HepG2 (cell line): ENCODE results near the gene ATG4B. TPM values are rescaled to one million over a fixed set of nuclear protein-coding genes. Genes with fewer than 3 reads are reported as not detected.

Experiments
- ATF2 ChIP-seq: sonication (generic); formaldehyde crosslinking; IDR thresholded peaks from 2 replicates; pipeline ENCODE4 v1.4.0; 2020; ENCODE audit warnings: missing genetic modification reagents
- ATF7-NPFF ChIP-seq: sonication (generic); formaldehyde crosslinking; IDR thresholded peaks from 2 replicates; pipeline ENCODE4 v1.8.1; 2023; ENCODE audit warnings: mild to moderate bottlenecking, low read depth, missing genetic modification reagents, moderate library complexity
- BHLHE40 ChIP-seq: IDR thresholded peaks from 2 replicates; pipeline ENCODE4 v1.6.1; 2011; ENCODE audit warnings: low read length, improper control_type of control experiment
- BRCA1 ChIP-seq: sonication (generic); formaldehyde crosslinking; IDR thresholded peaks from 2 replicates; pipeline ENCODE4 v1.4.0; 2020; ENCODE audit warnings: missing genetic modification reagents
- DBP ChIP-seq: sonication (generic); formaldehyde crosslinking; IDR thresholded peaks from 2 replicates; pipeline ENCODE4 v1.4.0; 2020; ENCODE audit warnings: missing genetic modification reagents; ENCODE audit errors: not compliant biosample characterization
- EEA1 ChIP-seq: sonication (generic); formaldehyde crosslinking; IDR thresholded peaks from 2 replicates; pipeline ENCODE4 v1.5.1; 2020; ENCODE audit warnings: mild to moderate bottlenecking, missing genetic modification reagents, borderline replicate concordance
- NCOR1 ChIP-seq: fragments of 200-600 bp; sonication (generic); IDR thresholded peaks from 2 replicates; pipeline ENCODE4 v1.7.0; 2017; ENCODE audit warnings: antibody characterized with exemption, low read length, borderline replicate concordance
- NKX3-1 ChIP-seq: sonication (generic); formaldehyde crosslinking; IDR thresholded peaks from 2 replicates; pipeline ENCODE4 v1.5.0; 2020; ENCODE audit warnings: missing genetic modification reagents
- NR1H2 ChIP-seq: sonication (generic); formaldehyde crosslinking; IDR thresholded peaks from 2 replicates; pipeline ENCODE4 v1.8.1; 2022; ENCODE audit warnings: low read depth, missing genetic modification reagents, borderline replicate concordance
- PAF1 ChIP-seq: IDR thresholded peaks from 2 replicates; pipeline ENCODE4 v1.6.1; 2016; ENCODE audit warnings: missing genetic modification reagents, missing compliant biosample characterization
- POLR2AphosphoS5 ChIP-seq: IDR thresholded peaks from 2 replicates; pipeline ENCODE4 v1.6.1; 2012; ENCODE audit warnings: low read depth, low read length
- RBAK ChIP-seq: sonication (generic); formaldehyde crosslinking; IDR thresholded peaks from 2 replicates; pipeline ENCODE4 v1.5.1; 2020; ENCODE audit warnings: mild to moderate bottlenecking, missing genetic modification reagents
- ZMYM2 ChIP-seq: sonication (generic); formaldehyde crosslinking; IDR thresholded peaks from 2 replicates; pipeline ENCODE4 v1.8.0; 2022; ENCODE audit warnings: mild to moderate bottlenecking, missing genetic modification reagents
- ZNF256 ChIP-seq: sonication (generic); formaldehyde crosslinking; conservative IDR thresholded peaks from 2 replicates; pipeline ENCODE4 v1.4.0; 2020; ENCODE audit warnings: missing genetic modification reagents
- ZNF281 ChIP-seq: sonication (generic); formaldehyde crosslinking; IDR thresholded peaks from 2 replicates; pipeline ENCODE4 v1.4.0; 2020; ENCODE audit warnings: missing genetic modification reagents, borderline replicate concordance
- ZNF430 ChIP-seq: sonication (generic); formaldehyde crosslinking; IDR thresholded peaks from 2 replicates; pipeline ENCODE4 v1.9.0; 2021; ENCODE audit warnings: mild to moderate bottlenecking, missing genetic modification reagents
- ZNF597 ChIP-seq: sonication (generic); formaldehyde crosslinking; IDR thresholded peaks from 2 replicates; pipeline ENCODE4 v1.5.0; 2020; ENCODE audit warnings: missing genetic modification reagents
- polyA plus RNA-seq, 8 experiments: library from polyadenylated mRNA; depleted of rRNA in 3 of 8; stranded (reverse) in 7 of 8; unstranded in 1 of 8; fragments of >200 nt; fragmentation: Illumina TruSeq in 4 of 8; extraction: Trizol in 4 of 8; gene quantifications; 2 replicates each; pipeline versions ENCODE4 v1.2.1 to v1.2.3, GENCODE V29; 2011 to 2016; ENCODE audit warnings: low read depth in 4 of 8, missing spikeins in 1 of 8, mixed read lengths in 1 of 8; ENCODE audit not compliant: insufficient read depth in 1 of 8
- total RNA-seq, 5 experiments: library from RNA; depleted of rRNA; stranded (reverse); fragments of >200 nt; fragmentation: Illumina TruSeq; extraction: Trizol; gene quantifications; 2 replicates each; pipeline ENCODE4 v1.2.3, GENCODE V29; 2016; ENCODE audit warnings: low read depth in 1 of 5
- TF ChIP-seq, protein P1 (sequence below): sonication (generic); formaldehyde crosslinking; conservative IDR thresholded peaks from 2 replicates; pipeline ENCODE4 v1.4.0; 2020; ENCODE audit warnings: missing genetic modification reagents
- TF ChIP-seq, protein P2 (sequence below): sonication (generic); formaldehyde crosslinking; IDR thresholded peaks from 2 replicates; pipeline ENCODE4 v1.9.0; 2021; ENCODE audit warnings: missing genetic modification reagents, borderline replicate concordance

ATG4B gene
- total and polyA plus RNA-seq, 2 of the 13 experiments (the other 11 are each of a cell fraction or from before 2014, with no cell fraction given): 95.5 to 239 TPM

DNA sequence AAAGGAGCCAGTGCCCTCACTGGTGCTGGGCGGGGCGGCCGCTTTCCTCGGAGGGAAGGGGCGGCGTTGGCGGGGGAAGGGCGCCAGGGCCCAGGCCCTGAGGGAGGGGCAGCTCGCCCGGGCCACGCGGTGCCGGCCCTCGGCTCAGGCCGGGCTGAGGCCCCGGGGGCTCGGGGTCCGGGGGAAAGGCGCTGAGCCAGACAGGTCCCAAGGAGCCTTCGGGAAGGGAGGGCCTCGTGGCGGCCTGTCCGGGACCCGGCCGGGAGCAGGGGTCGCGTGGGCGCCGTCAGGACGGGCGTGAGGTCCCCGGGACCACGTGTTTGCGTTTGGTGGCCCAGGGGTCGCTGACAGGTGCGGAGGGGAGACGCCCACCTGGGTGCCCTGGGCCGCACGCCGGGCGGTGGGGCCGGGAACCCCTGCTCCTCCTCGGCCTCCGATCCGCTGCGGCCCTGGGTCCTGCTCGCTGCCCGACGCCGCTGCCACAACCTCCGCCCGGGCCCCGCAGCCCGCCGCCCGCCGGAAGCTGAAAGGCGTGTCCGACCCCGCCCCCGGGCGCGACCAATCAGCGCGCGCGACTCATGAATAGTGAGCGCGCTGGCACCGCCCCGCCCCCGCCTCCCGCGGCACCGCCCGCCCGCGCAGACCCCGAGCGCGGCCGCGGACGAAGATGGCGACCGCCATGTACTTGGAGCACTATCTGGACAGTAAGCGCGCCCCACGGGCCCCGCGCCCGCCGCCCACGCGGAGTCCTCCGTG, 64.1 kb downstream of the ATG4B start, which contains the start of gene ING5 (continued):
- no peak for TF ChIP-seq BHLHE40
- peak; percentile 34 for TF ChIP-seq ATF2 (CRISPR knock-in tag)
- no peak for TF ChIP-seq PAF1 (CRISPR knock-in tag)
- peak; percentile 63; the same call in 1 of the 2 replicates for TF ChIP-seq EEA1 (CRISPR knock-in tag)
- peak; percentile 97 for TF ChIP-seq ATF7-NPFF (CRISPR knock-in tag)
- TF ChIP-seq NKX3-1 (CRISPR knock-in tag): no peak; the same call in 1 of the 2 replicates
- peak; percentile 80 for TF ChIP-seq POLR2AphosphoS5
- no peak for TF ChIP-seq ZMYM2 (CRISPR knock-in tag)
- TF ChIP-seq ZNF281 (CRISPR knock-in tag): peak; percentile 94
- TF ChIP-seq, protein P1, sequence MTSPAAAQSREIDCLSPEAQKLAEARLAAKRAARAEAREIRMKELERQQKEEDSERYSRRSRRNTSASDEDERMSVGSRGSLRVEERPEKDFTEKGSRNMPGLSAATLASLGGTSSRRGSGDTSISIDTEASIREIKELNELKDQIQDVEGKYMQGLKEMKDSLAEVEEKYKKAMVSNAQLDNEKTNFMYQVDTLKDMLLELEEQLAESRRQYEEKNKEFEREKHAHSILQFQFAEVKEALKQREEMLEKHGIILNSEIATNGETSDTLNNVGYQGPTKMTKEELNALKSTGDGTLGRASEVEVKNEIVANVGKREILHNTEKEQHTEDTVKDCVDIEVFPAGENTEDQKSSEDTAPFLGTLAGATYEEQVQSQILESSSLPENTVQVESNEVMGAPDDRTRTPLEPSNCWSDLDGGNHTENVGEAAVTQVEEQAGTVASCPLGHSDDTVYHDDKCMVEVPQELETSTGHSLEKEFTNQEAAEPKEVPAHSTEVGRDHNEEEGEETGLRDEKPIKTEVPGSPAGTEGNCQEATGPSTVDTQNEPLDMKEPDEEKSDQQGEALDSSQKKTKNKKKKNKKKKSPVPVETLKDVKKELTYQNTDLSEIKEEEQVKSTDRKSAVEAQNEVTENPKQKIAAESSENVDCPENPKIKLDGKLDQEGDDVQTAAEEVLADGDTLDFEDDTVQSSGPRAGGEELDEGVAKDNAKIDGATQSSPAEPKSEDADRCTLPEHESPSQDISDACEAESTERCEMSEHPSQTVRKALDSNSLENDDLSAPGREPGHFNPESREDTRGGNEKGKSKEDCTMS (CRISPR knock-in tag): no peak
- TF ChIP-seq NR1H2 (CRISPR knock-in tag): no peak
- TF ChIP-seq ZNF597: peak; percentile 79; the same call in 1 of the 2 replicates
- no peak for TF ChIP-seq NCOR1
- peak; percentile 31; the same call in 1 of the 2 replicates for TF ChIP-seq BRCA1 (CRISPR knock-in tag)
- TF ChIP-seq DBP (CRISPR knock-in tag): peak; percentile 86
- TF ChIP-seq ZNF430: peak; percentile 74
- TF ChIP-seq ZNF256 (CRISPR knock-in tag): 0 out of 2 replicates have a peak, but pooled peaks have one; percentile 64
- TF ChIP-seq, protein P2, sequence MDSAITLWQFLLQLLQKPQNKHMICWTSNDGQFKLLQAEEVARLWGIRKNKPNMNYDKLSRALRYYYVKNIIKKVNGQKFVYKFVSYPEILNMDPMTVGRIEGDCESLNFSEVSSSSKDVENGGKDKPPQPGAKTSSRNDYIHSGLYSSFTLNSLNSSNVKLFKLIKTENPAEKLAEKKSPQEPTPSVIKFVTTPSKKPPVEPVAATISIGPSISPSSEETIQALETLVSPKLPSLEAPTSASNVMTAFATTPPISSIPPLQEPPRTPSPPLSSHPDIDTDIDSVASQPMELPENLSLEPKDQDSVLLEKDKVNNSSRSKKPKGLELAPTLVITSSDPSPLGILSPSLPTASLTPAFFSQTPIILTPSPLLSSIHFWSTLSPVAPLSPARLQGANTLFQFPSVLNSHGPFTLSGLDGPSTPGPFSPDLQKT: peak; percentile 77; the same call in 1 of the 2 replicates
- no peak for TF ChIP-seq RBAK (CRISPR knock-in tag)
